HFFc6 (cell line): ENCODE data around the gene PRKG2. TPM values are rescaled to one million over a fixed set of nuclear protein-coding genes. Genes with fewer than 3 reads are reported as not detected.

Experiments
- DNase-seq: peaks from one replicate; pipeline ENCODE4 v3.0.0-alpha.2; 2018
- H3K27ac Mint-ChIP-seq: 2 replicates; pipeline ENCODE4 v1.8.0; 2020; ENCODE audit warnings: mild to moderate bottlenecking, mixed read lengths
- H3K27me3 Mint-ChIP-seq: 2 replicates; pipeline ENCODE4 v1.8.0; 2021; ENCODE audit warnings: mild to moderate bottlenecking, moderate library complexity, mixed read lengths; ENCODE audit not compliant: insufficient read depth
- H3K36me3 Mint-ChIP-seq: 2 replicates; pipeline ENCODE4 v1.8.0; 2021; ENCODE audit warnings: low read depth, mixed read lengths
- H3K4me1 Mint-ChIP-seq: 2 replicates; pipeline ENCODE4 v1.8.0; 2020; ENCODE audit warnings: low read depth, mixed read lengths
- H3K4me3 Mint-ChIP-seq: 2 replicates; pipeline ENCODE4 v1.8.0; 2020; ENCODE audit warnings: mild to moderate bottlenecking, moderate library complexity, mixed read lengths
- H3K9me3 Mint-ChIP-seq: 2 replicates; pipeline ENCODE4 v1.8.0; 2020; ENCODE audit warnings: mild to moderate bottlenecking, mixed read lengths
- total RNA-seq, 6 experiments: library from RNA; stranded (reverse); fragmentation: NEBNext Ultra II Directional; extraction: Animal tissue kit (Norgen Biotek cat#: 25700); gene quantifications; 2 replicates in 1 of 6; 3 replicates in 5 of 6; pipeline ENCODE4 v1.2.3, GENCODE V29; 2021
- TF ChIP-seq, protein P1 (sequence below): fragments of 200-600 bp; sonication (generic); IDR thresholded peaks from 2 replicates; pipeline ENCODE4 v1.5.0; 2021; ENCODE audit warnings: antibody characterized with exemption, mild to moderate bottlenecking

The PRKG2 gene
- total RNA-seq, 6 experiments from 2014 or later, result not detected

DNA sequence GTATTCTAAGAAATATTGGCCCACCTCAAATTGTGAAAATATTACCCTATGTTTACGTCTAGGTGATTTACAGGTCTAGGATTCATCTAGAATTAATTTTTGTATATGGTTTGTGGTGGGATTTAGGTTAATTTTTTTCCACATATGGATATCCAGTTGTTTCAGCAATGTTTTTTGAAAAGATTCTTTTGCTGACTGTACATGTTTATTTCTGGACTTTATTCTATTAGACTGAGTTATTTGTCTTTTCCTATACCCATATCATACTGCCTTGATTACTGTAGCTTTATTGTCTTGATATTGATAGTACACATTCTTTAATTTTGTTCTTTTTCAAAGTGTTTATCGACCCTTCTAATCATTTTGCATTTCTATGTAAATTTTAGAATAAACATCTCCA is 83.5 kb downstream of the PRKG2 start:
- H3K9me3 Mint-ChIP-seq, result peaks cover 13% of the 10 kb centered on the region
- H3K4me3 Mint-ChIP-seq, result no peak overlapping the region
- TF ChIP-seq, protein P1, sequence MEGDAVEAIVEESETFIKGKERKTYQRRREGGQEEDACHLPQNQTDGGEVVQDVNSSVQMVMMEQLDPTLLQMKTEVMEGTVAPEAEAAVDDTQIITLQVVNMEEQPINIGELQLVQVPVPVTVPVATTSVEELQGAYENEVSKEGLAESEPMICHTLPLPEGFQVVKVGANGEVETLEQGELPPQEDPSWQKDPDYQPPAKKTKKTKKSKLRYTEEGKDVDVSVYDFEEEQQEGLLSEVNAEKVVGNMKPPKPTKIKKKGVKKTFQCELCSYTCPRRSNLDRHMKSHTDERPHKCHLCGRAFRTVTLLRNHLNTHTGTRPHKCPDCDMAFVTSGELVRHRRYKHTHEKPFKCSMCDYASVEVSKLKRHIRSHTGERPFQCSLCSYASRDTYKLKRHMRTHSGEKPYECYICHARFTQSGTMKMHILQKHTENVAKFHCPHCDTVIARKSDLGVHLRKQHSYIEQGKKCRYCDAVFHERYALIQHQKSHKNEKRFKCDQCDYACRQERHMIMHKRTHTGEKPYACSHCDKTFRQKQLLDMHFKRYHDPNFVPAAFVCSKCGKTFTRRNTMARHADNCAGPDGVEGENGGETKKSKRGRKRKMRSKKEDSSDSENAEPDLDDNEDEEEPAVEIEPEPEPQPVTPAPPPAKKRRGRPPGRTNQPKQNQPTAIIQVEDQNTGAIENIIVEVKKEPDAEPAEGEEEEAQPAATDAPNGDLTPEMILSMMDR, result no peak
- no peak for DNase-seq
- H3K36me3 Mint-ChIP-seq, result no peaks in the 10 kb centered on the region
- no peak overlapping the region for H3K27ac Mint-ChIP-seq
- peaks cover 2% of the 10 kb centered on the region; the same call in 1 of the 2 replicates for H3K27me3 Mint-ChIP-seq
- no peaks in the 10 kb centered on the region for H3K4me1 Mint-ChIP-seq

DNA sequence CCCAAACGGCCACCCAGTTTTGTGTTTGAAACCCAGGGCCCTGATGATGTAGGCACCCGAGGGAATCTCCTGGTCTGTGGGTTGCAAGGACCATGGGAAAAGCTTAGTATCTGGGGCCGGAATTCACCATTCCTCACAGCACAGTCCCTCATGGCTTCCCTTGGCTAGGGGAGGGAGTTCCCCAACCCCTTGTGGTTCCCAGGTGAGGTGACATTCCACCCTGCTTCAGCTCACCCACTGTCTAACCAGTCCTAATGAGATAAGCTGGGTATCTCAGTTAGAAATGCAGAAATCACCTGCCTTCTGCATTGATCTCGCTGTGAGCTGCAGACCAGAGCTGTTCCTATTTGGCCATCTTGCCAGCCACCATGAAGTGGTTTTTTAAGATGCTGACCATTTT is 84.0 kb downstream of the PRKG2 start:
- Mint-ChIP-seq H3K36me3 (no peaks in the 10 kb centered on the region), H3K27ac (no peak overlapping the region), H3K9me3 (peaks cover 13% of the 10 kb centered on the region), H3K4me1 (no peaks in the 10 kb centered on the region), H3K4me3 (no peak overlapping the region), H3K27me3 (peaks cover 2% of the 10 kb centered on the region; the same call in 1 of the 2 replicates)
- TF ChIP-seq, protein P1, result no peak
- DNase-seq, result no peak

DNA sequence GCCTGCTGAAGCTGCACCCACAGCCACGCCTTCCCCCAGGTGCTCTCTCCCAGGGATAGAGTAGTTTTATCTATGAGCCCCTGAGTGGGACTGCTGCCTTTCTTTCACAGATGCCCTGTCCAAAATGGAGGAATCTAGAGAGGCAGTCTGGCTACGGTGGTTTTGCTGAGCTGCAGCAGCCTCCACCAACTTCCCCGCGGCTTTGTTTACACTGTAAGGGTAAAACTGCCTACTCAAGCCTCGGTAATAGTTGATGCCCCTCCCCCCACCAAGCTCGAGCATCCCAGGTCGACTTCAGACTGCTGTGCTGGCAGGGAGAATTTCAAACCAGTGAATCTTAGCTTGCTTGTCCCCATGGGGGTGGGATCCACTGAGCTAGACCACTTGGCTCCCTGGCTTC is 84.5 kb downstream of the PRKG2 start:
- TF ChIP-seq, protein P1, result no peak
- Mint-ChIP-seq H3K4me1 (no peaks in the 10 kb centered on the region), H3K36me3 (no peaks in the 10 kb centered on the region), H3K27me3 (peaks cover 2% of the 10 kb centered on the region; the same call in 1 of the 2 replicates), H3K27ac (no peak overlapping the region), H3K4me3 (no peak overlapping the region), H3K9me3 (peaks cover 13% of the 10 kb centered on the region)
- no peak for DNase-seq

DNA sequence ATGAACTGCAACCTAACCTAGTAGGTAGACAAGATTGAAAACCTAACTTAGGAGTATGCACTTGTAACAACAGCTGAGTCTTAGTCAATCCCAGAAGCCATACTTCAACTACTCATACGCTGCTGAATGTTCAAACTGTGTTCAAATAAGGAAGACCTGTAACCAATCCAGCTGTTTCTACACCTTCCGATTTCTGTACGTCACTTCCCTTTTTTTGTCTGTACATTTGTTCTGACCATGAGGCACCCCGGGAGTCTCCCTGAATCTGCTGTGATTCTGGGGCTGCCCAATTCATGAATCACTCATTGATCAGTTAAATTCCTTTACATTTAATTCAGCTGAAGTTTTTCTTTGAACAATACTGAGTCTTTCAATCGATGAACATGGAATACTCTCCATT is 95.0 kb downstream of the PRKG2 start:
- Mint-ChIP-seq H3K27me3 (no peaks in the 10 kb centered on the region), H3K9me3 (no peaks in the 10 kb centered on the region; the same call in 1 of the 2 replicates), H3K27ac (no peak overlapping the region), H3K36me3 (no peaks in the 10 kb centered on the region), H3K4me1 (no peaks in the 10 kb centered on the region), H3K4me3 (no peak overlapping the region)
- no peak for DNase-seq
- TF ChIP-seq, protein P1, result no peak

DNA sequence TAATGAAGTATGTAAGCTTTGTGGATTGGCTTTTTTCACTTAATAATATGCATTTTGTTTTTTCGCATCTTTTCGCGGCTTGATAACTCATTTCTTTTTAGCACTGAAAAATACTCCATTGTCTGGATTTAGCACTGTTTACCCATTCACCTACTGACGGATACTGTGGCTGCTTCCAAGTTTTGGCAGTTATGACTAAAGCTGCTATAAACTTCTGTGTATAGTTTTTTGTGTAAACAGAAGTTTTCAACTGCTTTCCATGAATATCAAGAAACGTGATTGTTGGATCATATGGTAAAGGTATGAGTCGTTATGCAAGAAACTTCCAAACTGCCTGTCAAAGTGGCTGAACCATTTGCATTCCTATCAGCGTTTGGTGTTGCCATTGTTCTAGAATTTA is 96.9 kb downstream of the PRKG2 start:
- H3K27ac Mint-ChIP-seq, result no peak overlapping the region
- H3K4me3 Mint-ChIP-seq, result no peak overlapping the region
- TF ChIP-seq, protein P1, result no peak
- H3K27me3 Mint-ChIP-seq, result no peaks in the 10 kb centered on the region
- DNase-seq, result no peak
- H3K4me1 Mint-ChIP-seq, result no peaks in the 10 kb centered on the region
- H3K9me3 Mint-ChIP-seq, result no peaks in the 10 kb centered on the region; the same call in 1 of the 2 replicates
- H3K36me3 Mint-ChIP-seq, result no peaks in the 10 kb centered on the region

DNA sequence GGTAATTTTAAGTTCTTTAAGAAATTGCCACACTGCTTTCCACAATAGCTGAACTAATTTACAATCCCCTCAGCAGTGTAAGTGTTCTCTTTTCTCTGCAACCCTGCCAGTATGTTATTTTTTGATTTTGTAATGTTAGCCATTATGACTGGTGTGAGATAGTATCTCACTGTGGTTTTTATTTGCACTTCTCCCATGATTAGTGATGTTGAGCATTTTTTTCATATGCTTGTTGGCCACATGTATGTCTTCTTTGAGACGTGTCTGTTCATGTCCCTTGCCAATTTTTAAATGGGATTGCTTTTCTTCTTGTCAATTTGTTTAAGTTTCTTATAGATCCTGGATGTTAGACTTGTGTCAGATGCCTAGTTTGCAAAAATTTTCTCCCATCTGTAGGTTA is 98.5 kb downstream of the PRKG2 start:
- Mint-ChIP-seq H3K27ac (no peak overlapping the region), H3K4me3 (no peak overlapping the region), H3K9me3 (no peaks in the 10 kb centered on the region; the same call in 1 of the 2 replicates), H3K4me1 (no peaks in the 10 kb centered on the region), H3K36me3 (no peaks in the 10 kb centered on the region), H3K27me3 (no peaks in the 10 kb centered on the region)
- no peak for DNase-seq
- TF ChIP-seq, protein P1, result no peak
